Stimulated activated effector memory CD8-positive, alpha-beta T cell treated with anti-CD3 and anti-CD28 coated beads, Interleukin-12 subunit alpha, Interleukin-12 subunit beta, amount 100 ng/mL, for 72 hours (primary cell): ENCODE measurements around the gene CLEC20A.
A peak's percentile ranks its signal among the peaks of the same experiment; 100 is the strongest.

Experiments used
- ATAC-seq: fragments of 150-1000 bp; cut with Tn5 transposase; 2 replicates; pipeline ENCODE4 v1.10.0; 2021
- DNase-seq, 2 donors: peaks; one replicate each; pipeline ENCODE4 v3.0.0; 2021 to 2022; ENCODE audit warnings: low spot score in 2 of 2
- H3K27ac Mint-ChIP-seq: one replicate; pipeline ENCODE4 v1.8.0; 2022; ENCODE audit warnings: mild to moderate bottlenecking, mixed read lengths
- H3K36me3 Mint-ChIP-seq: one replicate; pipeline ENCODE4 v1.8.0; 2022; ENCODE audit warnings: mild to moderate bottlenecking, mixed read lengths
- H3K4me1 Mint-ChIP-seq: one replicate; pipeline ENCODE4 v1.8.0; 2022; ENCODE audit warnings: mixed read lengths
- H3K4me3 Mint-ChIP-seq: one replicate; pipeline ENCODE4 v1.8.0; 2022; ENCODE audit warnings: mild to moderate bottlenecking, mixed read lengths
- H3K9me3 Mint-ChIP-seq: one replicate; pipeline ENCODE4 v1.8.0; 2022; ENCODE audit warnings: mixed read lengths

The CLEC20A gene

DNA sequence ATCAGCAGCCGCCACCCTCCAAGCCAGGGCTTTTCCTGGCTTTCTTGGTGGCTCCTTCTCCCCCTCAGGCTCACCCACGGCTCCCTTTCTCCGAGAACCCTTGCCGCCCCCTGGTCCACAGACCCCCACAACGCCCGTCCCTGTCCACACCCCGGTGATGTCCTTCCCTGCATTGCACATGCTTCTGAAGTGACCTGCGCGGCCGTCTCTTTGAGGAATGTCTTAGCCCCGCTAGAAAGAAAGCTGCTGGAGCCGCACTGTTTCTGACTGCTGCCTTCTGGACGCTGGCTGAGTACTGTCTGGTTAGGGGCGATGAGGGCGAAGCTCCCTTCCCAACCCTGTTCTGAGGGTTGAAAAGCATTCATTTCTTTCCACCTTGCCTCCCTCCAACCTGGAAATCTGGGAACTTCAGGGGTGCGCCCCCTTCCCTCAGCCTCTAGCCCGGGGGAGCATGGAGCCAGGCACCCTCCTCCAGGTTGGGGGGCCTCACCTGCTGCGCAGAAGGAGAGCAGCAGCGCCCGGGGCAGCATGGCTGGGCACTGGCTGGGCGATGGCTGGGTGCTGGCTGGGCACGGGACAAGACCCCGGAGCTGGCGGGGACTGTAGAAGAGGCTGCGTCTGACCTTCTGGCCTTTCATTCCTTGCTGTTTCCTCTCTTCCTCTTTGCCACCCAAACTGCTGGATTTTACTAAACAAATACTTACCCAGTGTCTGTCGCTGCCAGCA lies at the start of gene CLEC20A:
CLEC20A (minus strand) TSS at position 555 of the 726 bp plus-strand sequence; CDS start at position 530, 25 bp downstream.
- Mint-ChIP-seq H3K27ac (no peak within 1 kb of the TSS), H3K4me1 (peaks cover under 1% of the 10 kb centered on the region), H3K4me3 (no peak within 1 kb of the TSS), H3K9me3 (no peaks in the 10 kb centered on the region), H3K36me3 (no peaks in the 10 kb centered on the region)
- no peak for ATAC-seq
- no peak for DNase-seq

- H3K4me1 Mint-ChIP-seq, result peaks cover 17% of the 10 kb centered on the region
- no peaks in the 10 kb centered on the region for H3K36me3 Mint-ChIP-seq
- no peaks in the 10 kb centered on the region for H3K9me3 Mint-ChIP-seq
- H3K27ac Mint-ChIP-seq, result no peak overlapping the region
- DNase-seq, result no peak
- ATAC-seq, result no peak
- H3K4me3 Mint-ChIP-seq, result peak overlapping the region; percentile 84
Observed at GRCh38 chr1:178544531-178544930, 47.8 kb upstream of the CLEC20A start.

GRCh38 chr1:178543290-178543607 lies 46.5 kb upstream of the CLEC20A start:
- Mint-ChIP-seq H3K4me3 (peak overlapping the region; percentile 84), H3K36me3 (no peaks in the 10 kb centered on the region), H3K9me3 (no peaks in the 10 kb centered on the region), H3K27ac (peak overlapping the region; percentile 85), H3K4me1 (peaks cover 17% of the 10 kb centered on the region)
- DNase-seq (no peak), ATAC-seq (no peak)

DNA sequence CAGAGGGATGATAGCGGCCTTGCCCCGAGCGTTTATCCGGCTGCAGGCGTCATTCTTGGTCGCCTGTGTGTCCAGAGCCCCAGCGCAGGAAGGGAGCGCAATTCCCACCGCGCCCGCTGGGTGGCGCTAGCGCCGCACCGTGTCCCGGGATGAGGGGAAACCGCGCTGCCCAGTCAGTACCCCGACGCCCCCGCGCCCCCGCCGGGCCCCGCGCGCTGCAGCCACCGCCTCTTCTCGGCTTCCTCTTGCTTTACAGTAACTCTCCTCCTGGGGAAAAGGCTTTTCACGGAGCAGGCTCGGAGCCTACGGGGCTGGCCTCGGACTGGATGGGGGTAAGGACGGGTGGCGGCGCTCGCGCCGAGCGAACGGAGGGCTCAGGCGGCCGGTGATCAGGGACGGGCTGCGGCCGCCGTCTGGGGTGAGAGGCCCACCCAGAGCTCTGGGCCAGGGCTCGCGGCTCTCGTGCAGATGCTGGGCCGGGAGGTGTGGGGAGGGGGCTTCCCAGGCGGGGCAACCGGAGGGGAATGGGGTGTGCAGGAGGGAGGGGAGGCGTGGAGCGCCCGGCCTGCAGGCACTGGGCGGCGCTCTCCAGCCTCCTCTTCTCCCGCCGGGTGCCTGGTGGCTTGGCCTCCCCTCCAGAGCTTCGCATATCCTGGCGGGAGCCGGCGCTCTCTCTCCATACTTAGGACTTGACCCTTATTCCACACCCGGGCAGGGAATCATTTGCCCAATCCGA lies 46.0 kb upstream of the CLEC20A start:
- DNase-seq, result peak; percentile 99
- ATAC-seq, result peak; percentile 92
- no peaks in the 10 kb centered on the region for H3K9me3 Mint-ChIP-seq
- H3K4me1 Mint-ChIP-seq, result peaks cover 17% of the 10 kb centered on the region
- no peaks in the 10 kb centered on the region for H3K36me3 Mint-ChIP-seq
- H3K27ac Mint-ChIP-seq, result peak overlapping the region; percentile 85
- H3K4me3 Mint-ChIP-seq, result peak overlapping the region; percentile 84

- Mint-ChIP-seq H3K4me1 (peaks cover 17% of the 10 kb centered on the region), H3K36me3 (no peaks in the 10 kb centered on the region), H3K9me3 (no peaks in the 10 kb centered on the region), H3K27ac (peak overlapping the region; percentile 85), H3K4me3 (peak overlapping the region; percentile 84)
- DNase-seq (peak in 1 of 2 donors; percentile 74), ATAC-seq (peak; percentile 64)
Observed at GRCh38 chr1:178541829-178542553, 45.2 kb upstream of the CLEC20A start.

- H3K27ac Mint-ChIP-seq, result no peak overlapping the region
- DNase-seq, result no peak
- no peaks in the 10 kb centered on the region for H3K9me3 Mint-ChIP-seq
- peaks cover 17% of the 10 kb centered on the region for H3K4me1 Mint-ChIP-seq
- no peak for ATAC-seq
- no peaks in the 10 kb centered on the region for H3K36me3 Mint-ChIP-seq
- H3K4me3 Mint-ChIP-seq, result peak overlapping the region; percentile 84
Observed at GRCh38 chr1:178541379-178541778, 44.6 kb upstream of the CLEC20A start.

GRCh38 chr1:178540646-178541045 lies 43.9 kb upstream of the CLEC20A start:
- DNase-seq (no peak), ATAC-seq (no peak)
- no peak overlapping the region for H3K27ac Mint-ChIP-seq
- H3K9me3 Mint-ChIP-seq, result no peaks in the 10 kb centered on the region
- no peaks in the 10 kb centered on the region for H3K36me3 Mint-ChIP-seq
- no peak overlapping the region for H3K4me3 Mint-ChIP-seq
- peaks cover 13% of the 10 kb centered on the region for H3K4me1 Mint-ChIP-seq

- ATAC-seq (no peak), DNase-seq (no peak)
- H3K4me1 Mint-ChIP-seq, result peaks cover 9% of the 10 kb centered on the region
- no peaks in the 10 kb centered on the region for H3K36me3 Mint-ChIP-seq
- H3K4me3 Mint-ChIP-seq, result no peak overlapping the region
- H3K27ac Mint-ChIP-seq, result no peak overlapping the region
- no peaks in the 10 kb centered on the region for H3K9me3 Mint-ChIP-seq
Observed at GRCh38 chr1:178540204-178540603, 43.4 kb upstream of the CLEC20A start.

- Mint-ChIP-seq H3K9me3 (no peaks in the 10 kb centered on the region), H3K36me3 (no peaks in the 10 kb centered on the region), H3K4me3 (no peak overlapping the region), H3K27ac (peak overlapping the region; percentile 26), H3K4me1 (peaks cover 8% of the 10 kb centered on the region)
- DNase-seq (no peak), ATAC-seq (no peak)
Observed at GRCh38 chr1:178539291-178539690, 42.5 kb upstream of the CLEC20A start.

GRCh38 chr1:178538192-178538916 lies 41.6 kb upstream of the CLEC20A start:
- DNase-seq, result no peak
- Mint-ChIP-seq H3K9me3 (no peaks in the 10 kb centered on the region), H3K4me3 (no peak overlapping the region), H3K4me1 (peaks cover 8% of the 10 kb centered on the region), H3K27ac (no peak overlapping the region), H3K36me3 (no peaks in the 10 kb centered on the region)
- no peak for ATAC-seq

GRCh38 chr1:178537382-178538090 lies 40.8 kb upstream of the CLEC20A start:
- no peak overlapping the region for H3K4me3 Mint-ChIP-seq
- DNase-seq (no peak), ATAC-seq (no peak)
- no peaks in the 10 kb centered on the region for H3K9me3 Mint-ChIP-seq
- H3K27ac Mint-ChIP-seq, result no peak overlapping the region
- H3K36me3 Mint-ChIP-seq, result no peaks in the 10 kb centered on the region
- H3K4me1 Mint-ChIP-seq, result peaks cover 8% of the 10 kb centered on the region

- Mint-ChIP-seq H3K4me1 (peaks cover 8% of the 10 kb centered on the region), H3K36me3 (no peaks in the 10 kb centered on the region), H3K4me3 (no peak overlapping the region), H3K9me3 (no peaks in the 10 kb centered on the region), H3K27ac (no peak overlapping the region)
- ATAC-seq (peak; percentile 49), DNase-seq (no peak)
Observed at GRCh38 chr1:178536844-178537371, 40.1 kb upstream of the CLEC20A start.

DNA sequence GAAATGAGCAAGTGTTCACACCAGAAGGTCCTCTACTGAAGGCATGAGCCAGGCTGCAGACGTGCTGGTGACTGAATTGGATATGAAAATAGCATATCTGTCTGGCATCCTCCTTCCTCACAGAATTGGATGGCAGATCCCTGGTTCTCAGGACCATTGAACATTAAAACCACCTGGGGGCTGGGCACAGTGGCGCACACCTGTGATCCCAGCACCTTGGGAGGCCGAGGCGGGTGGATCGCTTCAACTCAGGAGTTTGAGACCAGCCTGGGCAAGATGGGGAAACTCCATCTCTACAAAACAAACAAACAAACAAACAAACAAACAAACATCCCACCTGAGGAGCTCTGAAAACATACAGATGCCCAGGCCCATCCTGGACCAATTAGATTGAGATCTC lies 39.6 kb upstream of the CLEC20A start:
- H3K4me3 Mint-ChIP-seq, result no peak overlapping the region
- no peak overlapping the region for H3K27ac Mint-ChIP-seq
- H3K4me1 Mint-ChIP-seq, result peaks cover 3% of the 10 kb centered on the region
- no peak for ATAC-seq
- DNase-seq, result no peak
- no peaks in the 10 kb centered on the region for H3K9me3 Mint-ChIP-seq
- no peaks in the 10 kb centered on the region for H3K36me3 Mint-ChIP-seq

- no peak for DNase-seq
- no peaks in the 10 kb centered on the region for H3K4me1 Mint-ChIP-seq
- ATAC-seq, result no peak
- no peaks in the 10 kb centered on the region for H3K36me3 Mint-ChIP-seq
- H3K4me3 Mint-ChIP-seq, result no peak overlapping the region
- no peaks in the 10 kb centered on the region for H3K9me3 Mint-ChIP-seq
- H3K27ac Mint-ChIP-seq, result no peak overlapping the region
Observed at GRCh38 chr1:178534137-178534868, 37.5 kb upstream of the CLEC20A start.
